ENCODE data around the gene GPX6. TPM values are rescaled to one million over a fixed set of nuclear protein-coding genes. Genes with fewer than 3 reads are reported as not detected.

GPX6 gene
- total RNA-seq, 1 donor from 2014 or later: not detected

DNA sequence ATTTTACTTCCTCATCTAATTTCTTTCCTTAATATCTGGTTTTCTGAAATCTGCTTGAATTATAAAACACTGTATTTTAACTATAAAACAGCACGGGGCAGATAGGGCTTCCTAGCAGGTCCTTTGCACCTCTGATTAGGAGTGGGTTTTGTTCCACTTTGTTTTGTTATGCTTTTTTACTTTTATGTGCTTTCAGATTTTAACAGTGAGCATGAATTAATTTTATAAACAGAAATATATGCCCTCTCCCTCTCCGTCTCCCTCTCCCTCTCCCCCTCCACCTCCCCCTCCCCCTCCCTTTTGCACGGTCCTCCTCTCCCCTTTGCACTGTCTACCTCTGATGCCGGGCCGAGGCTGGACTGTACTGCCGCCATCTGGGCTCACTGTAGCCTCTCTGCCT is 14.3 kb downstream of the GPX6 start:
- Histone ChIP-seq H3K4me1 (no peaks in the 10 kb centered on the region), H3K36me3 (no peaks in the 10 kb centered on the region), H3K27ac (no peak overlapping the region), H3K9me3 (no peaks in the 10 kb centered on the region), H3K27me3 (ENCODE audit: low read depth) (no peaks in the 10 kb centered on the region), H3K4me3 (no peak overlapping the region)
- DNase-seq (no peak), ATAC-seq (no peak)
- TF ChIP-seq CTCF (IDR thresholded peaks at IDR 0.05): no peak
- intact Hi-C loops (cut with DNase I): no loop called here

DNA sequence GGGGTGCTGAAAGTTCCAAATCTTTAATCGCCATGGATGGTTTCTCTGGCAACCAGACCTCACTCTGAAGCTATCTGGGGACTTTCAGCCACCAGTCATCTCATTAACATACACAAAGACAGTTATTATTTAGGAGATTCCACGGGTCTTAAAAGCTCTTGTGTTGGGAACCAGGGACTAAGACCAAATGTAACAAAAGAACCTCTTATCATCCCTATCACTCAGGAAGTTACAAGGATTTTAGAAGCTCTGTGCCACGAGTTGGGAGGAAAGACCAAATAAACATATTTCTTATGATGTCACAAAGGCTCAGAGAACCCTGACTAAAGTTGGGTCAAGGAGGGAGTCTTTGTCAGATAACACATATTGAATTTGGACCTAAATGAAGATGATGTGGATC is 17.7 kb downstream of the GPX6 start:
- ATAC-seq (no peak), DNase-seq (no peak)
- intact Hi-C loops (cut with DNase I): no loop called here
- Histone ChIP-seq H3K4me3 (no peak overlapping the region), H3K36me3 (no peaks in the 10 kb centered on the region), H3K4me1 (no peaks in the 10 kb centered on the region), H3K27ac (no peak overlapping the region), H3K27me3 (ENCODE audit: low read depth) (no peaks in the 10 kb centered on the region), H3K9me3 (no peaks in the 10 kb centered on the region)
- no peak for TF ChIP-seq CTCF (IDR thresholded peaks at IDR 0.05)

DNA sequence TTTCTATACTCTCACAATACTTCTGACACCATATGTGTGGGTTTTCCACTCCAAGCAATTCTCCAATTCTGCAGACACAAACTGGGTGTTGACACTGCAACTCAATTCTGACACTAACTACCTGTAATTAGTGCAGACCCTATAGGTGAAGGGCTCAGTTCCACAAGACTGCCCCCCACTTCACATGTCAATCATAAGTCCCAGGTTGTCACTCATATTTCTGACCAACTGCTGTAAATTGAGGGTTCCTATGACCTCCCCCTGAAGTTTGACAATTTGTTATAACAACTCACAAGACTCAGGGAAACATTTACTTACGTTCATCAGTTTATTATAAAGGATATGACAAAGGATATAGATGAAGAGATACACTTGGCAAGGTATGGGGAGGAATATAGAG is 18.3 kb downstream of the GPX6 start:
- peaks cover under 1% of the 10 kb centered on the region for H3K27me3 ChIP-seq (ENCODE audit: low read depth)
- H3K4me3 ChIP-seq: no peak overlapping the region
- intact Hi-C loops (cut with DNase I): no loop called here
- H3K36me3 ChIP-seq: no peaks in the 10 kb centered on the region
- H3K4me1 ChIP-seq: no peaks in the 10 kb centered on the region
- ATAC-seq (no peak), DNase-seq (no peak)
- H3K27ac ChIP-seq: no peak overlapping the region
- TF ChIP-seq CTCF (IDR thresholded peaks at IDR 0.05): no peak
- H3K9me3 ChIP-seq: no peaks in the 10 kb centered on the region

DNA sequence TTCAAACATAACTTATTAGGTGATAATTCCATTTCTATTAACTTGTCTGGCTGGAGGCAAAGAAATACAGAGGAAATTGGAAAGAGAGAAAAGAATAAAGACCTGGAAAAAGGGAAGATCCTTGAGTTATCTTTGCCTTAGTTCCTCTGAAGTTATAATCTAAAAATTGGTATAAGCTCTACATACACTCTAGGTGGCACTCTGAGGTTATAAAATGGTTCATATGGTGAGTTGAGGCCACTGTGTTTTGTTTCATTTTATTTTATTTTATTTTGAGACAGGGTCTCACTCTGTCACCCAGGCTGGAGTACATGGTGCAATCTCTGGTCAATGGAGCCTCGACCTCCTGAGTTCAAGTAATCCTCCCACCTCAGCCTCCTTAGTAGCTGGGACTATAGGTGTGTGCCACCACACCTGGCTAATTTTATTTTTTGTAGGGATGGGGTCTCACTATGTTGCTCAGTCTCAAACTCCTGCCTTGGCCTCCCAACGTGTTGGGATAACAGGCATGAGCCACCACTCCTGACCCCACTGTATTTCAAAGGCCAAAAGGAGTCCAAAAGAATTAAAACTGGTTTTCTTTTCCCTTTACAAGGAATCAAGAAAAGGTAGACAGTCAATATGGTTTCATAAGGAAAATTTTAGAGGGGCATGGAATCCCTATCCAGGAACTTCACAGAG is 19.4 kb downstream of the GPX6 start:
- Histone ChIP-seq H3K36me3 (no peaks in the 10 kb centered on the region), H3K27ac (no peak overlapping the region), H3K27me3 (ENCODE audit: low read depth) (peaks cover 8% of the 10 kb centered on the region), H3K9me3 (no peaks in the 10 kb centered on the region), H3K4me1 (no peaks in the 10 kb centered on the region), H3K4me3 (no peak overlapping the region)
- ATAC-seq (no peak), DNase-seq (no peak)
- intact Hi-C loops (cut with DNase I): no loop called here
- TF ChIP-seq CTCF (IDR thresholded peaks at IDR 0.05): no peak

GRCh38 chr6:28491984-28492317 is 23.6 kb downstream of the GPX6 start:
- no peak overlapping the region for H3K4me3 ChIP-seq
- DNase-seq: no peak

More at GRCh38 chr6:28491984-28492317, 23.6 kb downstream of the GPX6 start:
- no peaks in the 10 kb centered on the region for H3K36me3 ChIP-seq
- no peak for TF ChIP-seq CTCF (IDR thresholded peaks at IDR 0.05)
- H3K27ac ChIP-seq: no peak overlapping the region
- intact Hi-C loops (cut with DNase I): no loop called here
- ATAC-seq: no peak
- no peaks in the 10 kb centered on the region for H3K4me1 ChIP-seq
- H3K9me3 ChIP-seq: no peaks in the 10 kb centered on the region
- peaks cover 28% of the 10 kb centered on the region for H3K27me3 ChIP-seq (ENCODE audit: low read depth)

Data from lower lobe of right lung (tissue), 2 donors.